Panc1 (cell line): Measurements from ENCODE around the gene HDLBP.

Experiments used
- POLR2AphosphoS5 ChIP-seq: IDR thresholded peaks from 2 replicates; pipeline ENCODE4 v1.6.1; 2012; ENCODE audit warnings: mild to moderate bottlenecking, low read depth, low read length, moderate library complexity
- REST ChIP-seq, 2 experiments: IDR thresholded peaks; 2 replicates each; pipeline ENCODE4 v1.6.1; 2011 to 2012; ENCODE audit warnings: low read depth in 2 of 2, control low read depth in 1 of 2, low read length in 1 of 2, mild to moderate bottlenecking in 1 of 2, moderate library complexity in 1 of 2; ENCODE audit not compliant: insufficient read depth in 1 of 2
- SIN3A ChIP-seq: IDR thresholded peaks from 2 replicates; pipeline ENCODE4 v1.6.1; 2012; ENCODE audit warnings: low read depth, mild to moderate bottlenecking, low read length, moderate library complexity, borderline replicate concordance; ENCODE audit not compliant: insufficient read depth
- TF ChIP-seq, protein P1 (sequence below): fragments of 450-650 bp; IDR thresholded peaks from 2 replicates; pipeline ENCODE4 v1.5.1; 2017; ENCODE audit warnings: mild to moderate bottlenecking

DNA sequence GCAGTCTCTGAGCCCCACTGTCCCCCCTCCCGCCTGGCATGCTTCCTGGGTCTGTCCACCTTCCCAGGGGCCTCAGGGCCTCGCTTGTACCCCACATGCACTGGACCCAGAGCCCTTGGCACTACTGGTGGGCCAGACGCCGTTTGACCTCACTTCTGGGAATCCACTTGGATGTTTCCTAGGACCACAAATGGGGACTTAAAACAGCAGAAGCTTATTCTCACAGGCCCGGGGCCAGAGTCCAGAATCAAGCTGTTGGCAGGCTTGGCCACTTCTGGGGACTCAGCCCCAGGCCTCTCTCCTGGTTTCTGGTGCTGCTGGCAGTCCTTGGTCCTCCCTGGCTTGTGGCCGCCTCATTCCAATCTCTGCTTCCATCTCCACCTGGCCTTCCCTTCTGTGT, 107.4 kb downstream of the HDLBP start:
- TF ChIP-seq REST (IDR thresholded peaks at IDR 0.05; ENCODE audit: insufficient read depth in 1 of 2, low read depth in 2 of 2, low read length in 1 of 2) (no peak), SIN3A (no peak), POLR2AphosphoS5 (no peak)
- TF ChIP-seq, protein P1, sequence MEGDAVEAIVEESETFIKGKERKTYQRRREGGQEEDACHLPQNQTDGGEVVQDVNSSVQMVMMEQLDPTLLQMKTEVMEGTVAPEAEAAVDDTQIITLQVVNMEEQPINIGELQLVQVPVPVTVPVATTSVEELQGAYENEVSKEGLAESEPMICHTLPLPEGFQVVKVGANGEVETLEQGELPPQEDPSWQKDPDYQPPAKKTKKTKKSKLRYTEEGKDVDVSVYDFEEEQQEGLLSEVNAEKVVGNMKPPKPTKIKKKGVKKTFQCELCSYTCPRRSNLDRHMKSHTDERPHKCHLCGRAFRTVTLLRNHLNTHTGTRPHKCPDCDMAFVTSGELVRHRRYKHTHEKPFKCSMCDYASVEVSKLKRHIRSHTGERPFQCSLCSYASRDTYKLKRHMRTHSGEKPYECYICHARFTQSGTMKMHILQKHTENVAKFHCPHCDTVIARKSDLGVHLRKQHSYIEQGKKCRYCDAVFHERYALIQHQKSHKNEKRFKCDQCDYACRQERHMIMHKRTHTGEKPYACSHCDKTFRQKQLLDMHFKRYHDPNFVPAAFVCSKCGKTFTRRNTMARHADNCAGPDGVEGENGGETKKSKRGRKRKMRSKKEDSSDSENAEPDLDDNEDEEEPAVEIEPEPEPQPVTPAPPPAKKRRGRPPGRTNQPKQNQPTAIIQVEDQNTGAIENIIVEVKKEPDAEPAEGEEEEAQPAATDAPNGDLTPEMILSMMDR: no peak
